Fibroblast of peridontal ligament (primary cell): ENCODE measurements around the gene CNOT2.

ENCODE experiments used
- DNase-seq: peaks from one replicate; pipeline ENCODE4 v3.0.0-alpha.2; 2010; ENCODE audit errors: extremely low read depth

CNOT2 gene

GRCh38 chr12:70251226-70251625, 8.0 kb downstream of the CNOT2 start:
- DNase-seq = no peak

GRCh38 chr12:70251661-70252060, 8.4 kb downstream of the CNOT2 start:
- no peak for DNase-seq

- no peak for DNase-seq
Measured at GRCh38 chr12:70252832-70253231, 9.6 kb downstream of the CNOT2 start.

- no peak for DNase-seq
Measured at GRCh38 chr12:70254225-70254624, 11.0 kb downstream of the CNOT2 start.

GRCh38 chr12:70254846-70255245, 11.6 kb downstream of the CNOT2 start:
- no peak for DNase-seq

GRCh38 chr12:70255311-70255710, 12.1 kb downstream of the CNOT2 start:
- peak; percentile 56 for DNase-seq

- DNase-seq = no peak
Measured at GRCh38 chr12:70258605-70259403, 15.6 kb downstream of the CNOT2 start.

GRCh38 chr12:70260646-70261045, 17.4 kb downstream of the CNOT2 start:
- DNase-seq = no peak

GRCh38 chr12:70264067-70264867, 21.0 kb downstream of the CNOT2 start:
- no peak for DNase-seq

- no peak for DNase-seq
Measured at GRCh38 chr12:70265132-70265531, 21.9 kb downstream of the CNOT2 start.

- DNase-seq = peak; percentile 59
Measured at GRCh38 chr12:70267550-70267949, 24.3 kb downstream of the CNOT2 start.

GRCh38 chr12:70268972-70269371, 25.7 kb downstream of the CNOT2 start:
- no peak for DNase-seq

GRCh38 chr12:70270108-70270507, 26.9 kb downstream of the CNOT2 start:
- DNase-seq = no peak

GRCh38 chr12:70271025-70271424, 27.8 kb downstream of the CNOT2 start:
- no peak for DNase-seq

- DNase-seq = no peak
Measured at GRCh38 chr12:70272510-70272909, 29.3 kb downstream of the CNOT2 start.

- DNase-seq = no peak
Measured at GRCh38 chr12:70275045-70275444, 31.8 kb downstream of the CNOT2 start.

- DNase-seq = no peak
Measured at GRCh38 chr12:70277973-70278372, 34.7 kb downstream of the CNOT2 start.

- no peak for DNase-seq
Measured at GRCh38 chr12:70278945-70279344, 35.7 kb downstream of the CNOT2 start.

- no peak for DNase-seq
Measured at GRCh38 chr12:70283232-70283631, 40.0 kb downstream of the CNOT2 start.

GRCh38 chr12:70288817-70289216, 45.6 kb downstream of the CNOT2 start:
- DNase-seq = no peak

- DNase-seq = peak; percentile 60
Measured at GRCh38 chr12:70290116-70290515, 46.9 kb downstream of the CNOT2 start.

GRCh38 chr12:70292017-70292776, 49.0 kb downstream of the CNOT2 start:
- no peak for DNase-seq
